Measurements from ENCODE around the gene ICE1. TPM values are rescaled to one million over a fixed set of nuclear protein-coding genes. Genes with fewer than 3 reads are reported as not detected.
"Not testable (repeated sequence)": the region's sequence is repeated elsewhere in the genome, so short reads cannot be mapped to it uniquely, and the experiment has no call there.

ICE1 gene
- total RNA-seq, 1 donor from 2014 or later, result 28.3 TPM

- DNase-seq (ENCODE audit: low read depth, low spot score), result no peak
Observed at GRCh38 chr5:5487585-5488360, 65.3 kb downstream of the ICE1 start.

GRCh38 chr5:5490774-5491347 is 68.4 kb downstream of the ICE1 start:
- no peak for DNase-seq (ENCODE audit: low read depth, low spot score)

GRCh38 chr5:5492087-5492933 is 69.8 kb downstream of the ICE1 start:
- DNase-seq (ENCODE audit: low read depth, low spot score), result no peak

- DNase-seq (ENCODE audit: low read depth, low spot score), result not testable (repeated sequence)
Observed at GRCh38 chr5:5492934-5493271, 70.4 kb downstream of the ICE1 start.

GRCh38 chr5:5494489-5495402 is 72.3 kb downstream of the ICE1 start:
- DNase-seq (ENCODE audit: low read depth, low spot score), result no peak

- no peak for DNase-seq (ENCODE audit: low read depth, low spot score)
Observed at GRCh38 chr5:5497152-5497788, 74.8 kb downstream of the ICE1 start.

- no peak for DNase-seq (ENCODE audit: low read depth, low spot score)
Observed at GRCh38 chr5:5499442-5499841, 77.0 kb downstream of the ICE1 start.

- no peak for DNase-seq (ENCODE audit: low read depth, low spot score)
Observed at GRCh38 chr5:5504325-5504724, 81.8 kb downstream of the ICE1 start.

- no peak for DNase-seq (ENCODE audit: low read depth, low spot score)
Observed at GRCh38 chr5:5505815-5506214, 83.3 kb downstream of the ICE1 start.

GRCh38 chr5:5508391-5508790 is 85.9 kb downstream of the ICE1 start:
- DNase-seq (ENCODE audit: low read depth, low spot score), result no peak

GRCh38 chr5:5511904-5512416 is 89.5 kb downstream of the ICE1 start:
- DNase-seq (ENCODE audit: low read depth, low spot score), result no peak

- DNase-seq (ENCODE audit: low read depth, low spot score), result no peak
Observed at GRCh38 chr5:5512543-5512942, 90.1 kb downstream of the ICE1 start.

GRCh38 chr5:5520622-5521021 is 98.1 kb downstream of the ICE1 start:
- DNase-seq (ENCODE audit: low read depth, low spot score), result not testable (repeated sequence)

- no peak for DNase-seq (ENCODE audit: low read depth, low spot score)
Observed at GRCh38 chr5:5521029-5521428, 98.6 kb downstream of the ICE1 start.

- DNase-seq (ENCODE audit: low read depth, low spot score), result no peak
Observed at GRCh38 chr5:5521478-5521877, 99.0 kb downstream of the ICE1 start.

GRCh38 chr5:5522336-5522735 is 99.9 kb downstream of the ICE1 start:
- DNase-seq (ENCODE audit: low read depth, low spot score), result no peak

GRCh38 chr5:5523066-5523505 is 100.6 kb downstream of the ICE1 start:
- no peak for DNase-seq (ENCODE audit: low read depth, low spot score)

- no peak for DNase-seq (ENCODE audit: low read depth, low spot score)
Observed at GRCh38 chr5:5524327-5524726, 101.8 kb downstream of the ICE1 start.

- no peak for DNase-seq (ENCODE audit: low read depth, low spot score)
Observed at GRCh38 chr5:5531371-5531770, 108.9 kb downstream of the ICE1 start.

GRCh38 chr5:5532306-5533076 is 110.0 kb downstream of the ICE1 start:
- DNase-seq (ENCODE audit: low read depth, low spot score), result no peak
